IPS-18a (cell line): ENCODE results near the gene CHORDC1.
"Not testable (repeated sequence)": the region's sequence is repeated elsewhere in the genome, so short reads cannot be mapped to it uniquely, and the experiment has no call there.

Source experiments
- H3K27ac ChIP-seq: one replicate; pipeline ENCODE4 v1.5.1; 2013; ENCODE audit warnings: low read length
- H3K27me3 ChIP-seq: one replicate; pipeline ENCODE4 v1.6.1; 2013; ENCODE audit warnings: mild to moderate bottlenecking, low read length; ENCODE audit not compliant: control insufficient read depth, insufficient read depth
- H3K36me3 ChIP-seq: one replicate; pipeline ENCODE4 v1.6.1; 2013; ENCODE audit warnings: low read depth, low read length; ENCODE audit not compliant: control insufficient read depth
- H3K4me1 ChIP-seq: one replicate; pipeline ENCODE4 v1.6.1; 2013; ENCODE audit warnings: low read depth, low read length; ENCODE audit not compliant: control insufficient read depth
- H3K4me3 ChIP-seq: one replicate; pipeline ENCODE4 v1.5.1; 2013; ENCODE audit warnings: low read length
- H3K9ac ChIP-seq: one replicate; pipeline ENCODE4 v1.6.1; 2013; ENCODE audit warnings: mild to moderate bottlenecking, low read length, moderate library complexity
- H3K9me3 ChIP-seq: one replicate; pipeline ENCODE4 v1.6.1; 2013; ENCODE audit warnings: low read depth, low read length; ENCODE audit not compliant: control insufficient read depth

Gene CHORDC1

DNA sequence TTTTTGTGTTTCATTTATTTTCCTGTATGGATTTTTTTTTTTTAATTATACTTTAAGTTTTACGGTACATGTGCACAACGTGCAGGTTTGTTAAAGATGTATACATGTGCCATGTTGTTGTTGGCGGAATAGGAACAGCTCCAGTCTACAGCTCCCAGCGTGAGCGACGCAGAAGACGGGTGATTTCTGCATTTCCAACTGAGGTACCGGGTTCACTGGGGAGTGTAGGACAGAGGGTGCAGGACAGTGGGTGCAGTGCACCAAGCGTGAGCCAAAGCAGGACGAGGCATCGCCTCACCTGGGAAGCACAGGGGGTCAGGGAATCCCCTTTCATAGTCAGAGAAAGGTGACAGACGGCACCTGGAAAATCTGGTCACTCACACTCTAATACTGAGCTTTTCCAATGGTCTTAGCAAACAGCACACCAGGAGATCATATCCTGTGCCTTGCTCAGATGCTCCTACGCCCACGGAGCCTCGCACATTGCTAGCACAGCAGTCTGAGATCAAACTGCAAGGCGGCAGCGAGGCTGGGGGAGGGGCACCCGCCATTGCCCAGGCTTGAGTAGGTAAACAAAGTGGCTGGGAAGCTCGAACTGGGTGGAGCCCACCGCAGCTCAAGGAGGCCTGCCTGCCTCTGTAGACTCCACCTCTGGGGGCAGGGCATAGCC is 17.3 kb upstream of the CHORDC1 start:
- H3K9ac ChIP-seq = not testable (repeated sequence)

DNA sequence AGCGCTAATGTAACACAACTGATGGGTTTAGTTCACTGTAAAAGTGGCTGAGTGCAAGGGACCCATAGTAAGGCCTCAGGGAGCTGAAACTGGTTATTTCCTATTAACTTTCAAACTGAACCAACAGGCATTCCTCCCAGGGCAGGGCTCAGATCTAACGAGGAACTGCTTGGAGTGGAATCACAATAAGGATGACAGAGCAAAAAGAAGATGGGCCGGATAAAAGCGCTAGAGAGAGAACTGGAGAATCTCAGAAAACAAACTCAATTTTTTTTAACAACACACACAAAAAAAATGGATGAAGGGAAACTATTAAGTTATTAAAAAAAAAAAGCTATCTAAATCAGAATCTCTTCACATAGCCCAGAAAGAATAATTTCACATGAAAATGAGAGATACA is 14.2 kb upstream of the CHORDC1 start:
- Histone ChIP-seq H3K9ac (no peak overlapping the region), H3K4me3 (no peak overlapping the region), H3K9me3 (no peaks in the 10 kb centered on the region), H3K36me3 (no peaks in the 10 kb centered on the region), H3K4me1 (peaks cover 3% of the 10 kb centered on the region), H3K27me3 (no peaks in the 10 kb centered on the region), H3K27ac (no peak overlapping the region)

More for the DNA sequence above, 17.3 kb upstream of the CHORDC1 start:
- H3K9me3 ChIP-seq, H3K27me3 ChIP-seq, H3K27ac ChIP-seq, H3K36me3 ChIP-seq: not testable (repeated sequence)
- peak overlapping the region; percentile 22 for H3K4me3 ChIP-seq
- H3K4me1 ChIP-seq = peaks cover 27% of the 10 kb centered on the region

DNA sequence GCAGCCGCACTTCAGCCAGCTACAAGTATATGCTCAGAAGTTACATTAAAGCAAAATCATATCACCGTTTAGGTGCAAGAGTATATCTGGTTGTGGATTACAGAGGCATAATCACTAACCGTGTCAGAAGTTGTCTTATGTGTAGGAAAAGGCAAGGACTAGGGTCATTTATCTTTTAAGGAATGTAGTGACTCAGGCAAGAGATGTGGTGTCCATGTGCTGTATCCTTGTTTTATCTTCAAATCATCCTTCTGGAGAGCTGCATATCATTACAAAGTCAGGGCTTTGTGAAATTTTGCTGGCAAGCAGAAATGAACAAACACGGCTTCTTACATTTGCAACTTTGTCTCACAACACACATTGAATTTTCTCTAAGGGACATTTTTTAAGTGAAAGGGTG is 12.7 kb upstream of the CHORDC1 start:
- H3K27ac ChIP-seq = no peak overlapping the region
- no peaks in the 10 kb centered on the region for H3K36me3 ChIP-seq
- H3K4me3 ChIP-seq = no peak overlapping the region
- no peaks in the 10 kb centered on the region for H3K9me3 ChIP-seq
- no peak overlapping the region for H3K9ac ChIP-seq
- peaks cover 3% of the 10 kb centered on the region for H3K4me1 ChIP-seq
- no peaks in the 10 kb centered on the region for H3K27me3 ChIP-seq

DNA sequence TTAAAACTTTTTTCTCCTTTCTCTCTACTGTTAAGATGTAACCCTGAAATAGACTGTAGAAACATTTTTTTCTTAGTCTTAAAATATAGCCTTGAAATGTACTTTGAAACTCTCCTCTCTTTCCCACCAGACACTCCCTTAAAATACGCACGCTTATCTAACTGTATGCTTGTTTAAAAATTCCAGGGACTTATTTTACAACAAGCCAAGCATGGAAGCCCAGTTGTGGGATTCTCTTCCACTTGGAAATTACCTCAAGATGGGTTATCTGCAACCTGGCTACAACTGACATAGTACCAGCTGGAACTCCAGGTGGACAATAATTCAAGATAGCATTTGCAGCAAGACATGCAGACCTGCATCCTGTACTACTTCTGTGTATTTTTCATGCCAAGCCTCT is 12.1 kb upstream of the CHORDC1 start:
- Histone ChIP-seq H3K27me3 (no peaks in the 10 kb centered on the region), H3K9me3 (no peaks in the 10 kb centered on the region), H3K4me1 (peaks cover 3% of the 10 kb centered on the region), H3K9ac (no peak overlapping the region), H3K27ac (no peak overlapping the region), H3K36me3 (no peaks in the 10 kb centered on the region), H3K4me3 (no peak overlapping the region)

DNA sequence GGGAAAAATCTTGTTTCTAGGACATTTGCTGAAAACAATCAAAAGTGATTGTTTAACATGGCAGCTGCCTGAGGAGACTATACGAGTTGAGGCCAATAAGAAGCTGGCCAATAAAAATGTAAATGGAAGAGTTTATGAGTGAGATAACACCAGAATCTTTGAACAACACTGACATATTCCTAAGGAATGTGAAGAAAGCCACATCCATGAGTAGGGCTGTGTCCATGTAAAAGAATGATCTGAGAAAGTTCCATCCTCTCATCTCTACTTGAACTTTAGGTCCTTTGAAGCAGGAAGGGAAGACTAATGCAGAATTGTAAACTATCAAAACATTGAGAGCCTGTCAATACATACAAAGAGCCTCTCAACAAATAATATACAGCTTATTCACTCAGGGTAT is 6.9 kb upstream of the CHORDC1 start:
- H3K4me3 ChIP-seq = no peak overlapping the region
- peaks cover 8% of the 10 kb centered on the region for H3K4me1 ChIP-seq
- H3K36me3 ChIP-seq = no peaks in the 10 kb centered on the region
- no peak overlapping the region for H3K9ac ChIP-seq
- H3K27me3 ChIP-seq = no peaks in the 10 kb centered on the region
- no peaks in the 10 kb centered on the region for H3K9me3 ChIP-seq
- H3K27ac ChIP-seq = no peak overlapping the region

DNA sequence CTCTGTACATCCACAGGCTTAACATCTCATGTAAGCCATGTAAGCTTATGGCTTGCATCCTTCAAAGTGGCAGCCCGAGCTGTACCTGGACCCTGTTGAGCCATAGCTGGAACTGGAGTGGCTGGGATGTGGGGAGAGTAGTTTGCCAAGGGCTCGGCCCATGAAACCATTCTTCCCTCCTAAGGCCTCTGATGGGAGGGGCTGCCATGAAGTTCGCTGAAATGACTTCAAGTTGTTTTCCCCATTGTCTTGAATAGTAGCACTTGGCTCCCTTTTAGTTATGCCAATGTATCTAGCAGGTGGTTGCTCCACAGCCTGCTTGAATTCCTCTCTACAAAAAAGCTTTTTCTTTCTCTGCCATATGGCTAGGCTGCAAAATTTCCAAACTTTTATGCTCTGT is 5.2 kb upstream of the CHORDC1 start:
- H3K4me1 ChIP-seq = peaks cover 13% of the 10 kb centered on the region
- H3K27ac ChIP-seq = no peak overlapping the region
- no peak overlapping the region for H3K4me3 ChIP-seq
- no peak overlapping the region for H3K9ac ChIP-seq
- H3K9me3 ChIP-seq = no peaks in the 10 kb centered on the region
- no peaks in the 10 kb centered on the region for H3K27me3 ChIP-seq
- H3K36me3 ChIP-seq = no peaks in the 10 kb centered on the region

DNA sequence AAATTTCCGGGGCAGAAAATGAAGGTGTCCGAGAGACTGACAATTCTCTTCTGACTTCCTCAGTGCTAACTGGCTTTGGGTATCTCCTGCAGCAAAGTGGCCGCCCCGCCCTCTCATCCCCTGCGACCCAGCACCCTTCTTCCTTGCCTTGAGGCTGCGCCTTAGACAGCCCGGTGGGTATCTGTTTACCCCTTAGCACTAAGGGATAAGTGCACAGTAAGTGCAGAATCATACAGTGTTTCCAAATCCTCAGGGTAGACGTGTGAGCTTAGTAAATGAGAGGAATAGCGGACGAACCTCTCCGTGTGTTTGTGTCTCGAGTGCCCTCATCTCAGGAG is 368 bp upstream of the CHORDC1 start:
- Histone ChIP-seq H3K27ac (no peak overlapping the region), H3K9me3 (no peaks in the 10 kb centered on the region), H3K4me1 (peaks cover 21% of the 10 kb centered on the region)

DNA sequence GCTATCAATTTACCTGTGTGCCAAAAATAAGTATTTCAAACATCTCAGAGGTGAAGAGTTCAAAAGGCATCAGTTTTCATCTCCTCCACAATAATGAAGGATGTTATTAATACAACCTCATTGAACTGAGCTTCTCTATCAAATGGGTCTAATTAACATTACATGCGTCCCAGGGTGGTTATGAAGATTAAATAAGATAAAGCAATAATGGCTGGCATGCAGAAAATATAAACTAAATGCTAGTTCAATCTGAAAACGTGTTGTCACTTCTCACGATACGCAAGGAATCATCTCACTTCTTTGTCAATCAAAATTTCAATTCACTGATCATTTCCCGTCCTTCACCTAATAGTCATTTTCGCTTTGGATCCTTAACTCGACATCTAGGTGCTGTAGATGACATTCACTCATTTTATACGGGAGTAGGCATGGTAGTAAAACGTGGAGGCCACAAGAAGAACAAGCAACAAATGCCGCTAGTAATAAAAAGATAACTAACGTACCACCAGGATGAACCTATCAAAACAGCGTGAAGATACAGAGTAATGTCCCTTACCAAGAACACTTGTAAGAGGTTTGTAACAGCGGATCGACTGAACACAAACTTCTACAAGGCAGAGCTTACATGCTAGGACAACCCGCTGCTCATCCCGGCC is 918 bp downstream of the CHORDC1 start:
- no peaks in the 10 kb centered on the region for H3K36me3 ChIP-seq
- peaks cover 17% of the 10 kb centered on the region for H3K4me1 ChIP-seq
- H3K4me3 ChIP-seq = peak overlapping the region; percentile 95

More for the DNA sequence above, 368 bp upstream of the CHORDC1 start:
- Histone ChIP-seq H3K36me3 (no peaks in the 10 kb centered on the region), H3K4me3 (peak overlapping the region; percentile 95), H3K27me3 (no peaks in the 10 kb centered on the region), H3K9ac (peak overlapping the region; percentile 90)

DNA sequence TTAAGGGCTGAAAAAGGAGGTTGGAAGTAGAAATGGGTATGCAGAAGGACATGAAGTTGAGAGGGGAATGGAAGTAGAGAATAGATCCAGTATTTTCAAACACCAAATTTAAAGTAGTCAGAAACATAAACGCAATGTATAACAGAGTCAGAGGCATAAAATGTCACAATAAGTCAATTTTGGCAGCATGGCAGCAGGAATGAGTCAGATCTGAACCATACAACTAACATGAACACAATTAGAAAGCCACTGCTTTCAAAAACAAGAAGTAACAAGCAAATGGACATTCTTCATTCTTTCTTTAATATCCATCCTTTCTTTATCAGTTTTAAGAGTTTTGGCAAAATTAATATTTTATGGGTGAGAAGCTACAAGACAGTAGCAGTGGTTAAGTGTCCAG is 2.5 kb downstream of the CHORDC1 start:
- H3K4me1 ChIP-seq = peaks cover 17% of the 10 kb centered on the region
- no peak overlapping the region for H3K9ac ChIP-seq
- H3K27ac ChIP-seq = no peak overlapping the region
- no peak overlapping the region for H3K4me3 ChIP-seq
- no peaks in the 10 kb centered on the region for H3K27me3 ChIP-seq
- H3K9me3 ChIP-seq = no peaks in the 10 kb centered on the region
- H3K36me3 ChIP-seq = peaks cover 8% of the 10 kb centered on the region

More for the DNA sequence above, 918 bp downstream of the CHORDC1 start:
- Histone ChIP-seq H3K27ac (peak overlapping the region; percentile 65), H3K9ac (peak overlapping the region; percentile 90), H3K27me3 (no peaks in the 10 kb centered on the region), H3K9me3 (no peaks in the 10 kb centered on the region)

DNA sequence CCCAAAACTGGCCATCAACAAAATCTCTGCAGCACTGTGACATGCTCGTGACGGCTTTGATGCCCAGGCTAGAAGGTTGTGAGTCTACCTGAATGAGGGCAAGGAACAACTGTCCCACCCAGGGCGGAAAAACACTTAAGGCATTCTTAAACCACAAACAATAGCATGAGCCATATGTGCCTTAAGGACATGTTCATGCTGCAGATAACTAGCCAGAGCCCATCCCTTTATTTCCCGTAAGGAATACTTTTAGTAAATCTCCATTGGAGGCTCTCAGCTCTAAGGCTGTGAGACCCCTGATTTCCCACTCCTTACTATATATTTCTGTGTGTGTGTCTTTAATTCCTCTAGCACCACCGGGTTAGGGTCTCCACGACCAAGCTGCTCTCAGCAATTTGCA is 3.4 kb downstream of the CHORDC1 start:
- H3K9ac ChIP-seq = no peak overlapping the region
- no peak overlapping the region for H3K27ac ChIP-seq
- H3K27me3 ChIP-seq = no peaks in the 10 kb centered on the region
- H3K9me3 ChIP-seq = no peaks in the 10 kb centered on the region
- H3K4me1 ChIP-seq = peaks cover 17% of the 10 kb centered on the region
- peaks cover 15% of the 10 kb centered on the region for H3K36me3 ChIP-seq
- H3K4me3 ChIP-seq = no peak overlapping the region

DNA sequence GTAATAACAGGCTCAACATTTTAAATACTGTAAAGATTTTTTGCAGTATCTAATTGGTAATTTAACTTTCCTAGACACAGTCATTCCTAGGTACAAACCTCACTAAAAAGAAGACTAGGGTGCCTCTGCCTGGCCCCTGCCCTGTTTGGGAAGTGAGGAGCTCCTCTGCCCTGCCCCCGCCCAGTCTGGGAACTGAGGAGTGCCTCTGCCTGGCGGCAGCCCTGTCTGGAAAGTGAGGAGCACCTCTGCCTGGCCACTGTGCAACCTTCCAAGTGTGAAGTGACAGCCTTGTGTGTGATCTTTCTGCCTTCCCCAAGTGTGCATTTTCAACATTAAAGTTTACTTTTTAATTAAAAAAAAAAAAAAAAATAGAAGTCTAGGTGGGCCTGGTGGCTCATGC is 4.2 kb downstream of the CHORDC1 start:
- H3K9me3 ChIP-seq = no peaks in the 10 kb centered on the region
- no peak overlapping the region for H3K4me3 ChIP-seq
- H3K4me1 ChIP-seq = peaks cover 13% of the 10 kb centered on the region
- peaks cover 23% of the 10 kb centered on the region for H3K36me3 ChIP-seq
- H3K9ac ChIP-seq = no peak overlapping the region
- no peak overlapping the region for H3K27ac ChIP-seq
- no peaks in the 10 kb centered on the region for H3K27me3 ChIP-seq

DNA sequence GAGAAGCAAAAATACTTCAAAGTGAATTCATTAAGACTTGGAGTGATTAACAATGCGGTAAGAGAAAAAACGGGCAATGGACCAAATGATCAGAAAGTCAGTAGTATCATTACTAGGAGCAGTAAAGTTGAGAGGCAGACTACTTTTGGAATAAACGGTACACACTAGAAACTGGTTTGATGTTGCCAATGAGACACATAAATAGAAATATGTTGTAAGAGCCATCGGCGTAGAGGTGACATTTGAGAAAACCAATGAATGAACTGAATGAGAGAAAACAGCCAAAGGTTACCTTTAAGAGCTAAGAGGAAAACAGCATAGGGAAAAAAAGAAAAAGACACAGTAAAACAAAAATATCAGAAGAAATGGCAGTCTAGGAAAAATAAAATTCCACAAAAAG is 6.2 kb downstream of the CHORDC1 start:
- Histone ChIP-seq H3K9me3 (no peaks in the 10 kb centered on the region), H3K4me3 (no peak overlapping the region), H3K9ac (no peak overlapping the region), H3K27me3 (no peaks in the 10 kb centered on the region), H3K27ac (no peak overlapping the region), H3K36me3 (peaks cover 43% of the 10 kb centered on the region), H3K4me1 (peaks cover 11% of the 10 kb centered on the region)
